DOHH2 (cell line): ENCODE measurements around the gene MTIF3.

Experiments used
- CTCF ChIP-seq: fragments of 200-600 bp; sonication (generic); IDR thresholded peaks from one replicate; pipeline ENCODE4 v1.5.1; 2014; ENCODE audit warnings: antibody characterized with exemption, mild to moderate bottlenecking, low read depth, low read length; ENCODE audit not compliant: poor library complexity, severe bottlenecking
- EZH2phosphoT487 ChIP-seq: fragments of 200-600 bp; sonication (generic); IDR thresholded peaks from 2 replicates; pipeline ENCODE4 v1.6.1; 2017; ENCODE audit warnings: borderline replicate concordance, mild to moderate bottlenecking, antibody characterized with exemption, low read length, moderate library complexity, mixed read lengths

DNA sequence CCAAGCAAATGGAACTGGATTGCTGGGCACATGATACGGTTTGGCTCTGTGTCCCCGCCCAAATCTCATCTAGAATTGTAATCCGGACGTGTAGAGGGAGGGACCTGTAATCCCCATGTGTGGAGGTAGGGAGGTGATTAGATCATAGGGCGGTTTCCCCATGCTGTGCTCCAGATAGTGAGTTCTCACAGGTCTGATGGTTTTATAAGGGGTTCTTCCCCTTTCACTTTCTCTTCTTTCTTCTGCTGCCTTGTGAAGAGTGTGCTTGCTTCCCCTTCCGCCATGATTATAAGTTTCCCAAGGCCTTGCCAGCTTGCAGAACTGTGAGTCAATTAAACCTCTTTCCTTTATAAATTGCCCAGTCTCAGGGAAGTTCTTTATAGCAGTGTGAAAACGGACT, 32.6 kb upstream of the MTIF3 start:
- no peak for TF ChIP-seq CTCF
- TF ChIP-seq EZH2phosphoT487 = no peak
